OCI-M1 (cell line): Measurements from ENCODE around the gene MCUR1.
A peak's percentile ranks its signal among the peaks of the same experiment; 100 is the strongest.
"Not testable (repeated sequence)": the region's sequence is repeated elsewhere in the genome, so short reads cannot be mapped to it uniquely, and the experiment has no call there.

Experiments
- DNase-seq: peaks from one replicate; lab custom pipeline; 2025; lab: John Stamatoyannopoulos, UW

MCUR1 gene

GRCh38 chr6:13828656-13829301, 14.4 kb upstream of the MCUR1 start:
- DNase-seq = peak; percentile 65

GRCh38 chr6:13827032-13827431, 12.7 kb upstream of the MCUR1 start:
- DNase-seq = peak; percentile 42

- no peak for DNase-seq
Observed at GRCh38 chr6:13825871-13826270, 11.5 kb upstream of the MCUR1 start.

- no peak for DNase-seq
Observed at GRCh38 chr6:13818341-13818740, 4.0 kb upstream of the MCUR1 start.

GRCh38 chr6:13814938-13815575, 700 bp upstream of the MCUR1 start:
- DNase-seq = peak; percentile 82

- peak; percentile 86 for DNase-seq
Observed at GRCh38 chr6:13813621-13814175, 659 bp downstream of the MCUR1 start.

GRCh38 chr6:13813026-13813425, 1.3 kb downstream of the MCUR1 start:
- no peak for DNase-seq

DNA sequence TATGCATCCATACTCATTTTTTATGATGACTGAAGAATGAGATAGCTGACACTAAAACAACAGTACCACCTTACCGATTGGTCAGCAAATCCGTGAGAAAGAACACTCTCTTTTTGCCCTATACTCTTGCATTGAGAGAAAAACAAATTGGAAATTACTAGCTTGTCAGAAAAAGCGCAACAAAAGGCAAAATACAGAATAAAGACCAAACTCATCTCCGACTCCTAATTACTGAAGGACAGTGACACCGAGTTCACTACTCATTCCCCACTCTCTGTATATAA, 2.1 kb downstream of the MCUR1 start:
- DNase-seq = no peak

DNA sequence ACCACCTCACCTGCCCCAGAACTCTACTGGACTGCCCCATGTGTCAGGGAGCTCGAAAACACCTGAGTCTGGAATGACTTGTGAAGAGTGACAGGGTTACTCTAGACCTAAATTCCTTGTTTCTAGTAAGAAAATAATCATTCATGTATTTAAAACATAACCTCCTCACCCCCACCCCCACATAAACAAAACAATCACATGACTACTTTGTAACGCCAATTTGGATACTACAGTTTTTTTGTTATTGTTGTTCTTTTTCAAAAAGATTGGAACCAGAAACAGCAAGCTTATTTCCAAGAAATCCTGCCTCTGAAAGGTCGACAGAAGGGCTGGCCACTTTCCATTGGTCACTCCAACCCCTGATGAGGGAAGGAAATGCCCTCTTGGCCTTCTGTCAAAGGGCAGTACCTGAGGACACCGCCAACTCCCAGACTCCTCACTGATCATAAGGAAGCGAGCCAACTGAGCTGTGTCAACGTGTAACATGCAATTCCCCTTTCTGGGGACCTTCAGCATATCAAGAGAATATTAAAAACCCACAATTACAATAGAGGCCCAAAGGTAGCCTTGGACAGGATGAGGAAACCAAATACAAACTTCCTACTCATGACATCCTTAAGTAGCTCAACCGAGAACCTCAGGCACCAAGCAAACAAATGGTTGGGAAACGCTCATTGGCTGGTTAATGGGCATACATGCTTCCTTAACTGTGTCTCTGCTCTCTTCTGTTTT, 2.6 kb downstream of the MCUR1 start:
- no peak for DNase-seq

DNA sequence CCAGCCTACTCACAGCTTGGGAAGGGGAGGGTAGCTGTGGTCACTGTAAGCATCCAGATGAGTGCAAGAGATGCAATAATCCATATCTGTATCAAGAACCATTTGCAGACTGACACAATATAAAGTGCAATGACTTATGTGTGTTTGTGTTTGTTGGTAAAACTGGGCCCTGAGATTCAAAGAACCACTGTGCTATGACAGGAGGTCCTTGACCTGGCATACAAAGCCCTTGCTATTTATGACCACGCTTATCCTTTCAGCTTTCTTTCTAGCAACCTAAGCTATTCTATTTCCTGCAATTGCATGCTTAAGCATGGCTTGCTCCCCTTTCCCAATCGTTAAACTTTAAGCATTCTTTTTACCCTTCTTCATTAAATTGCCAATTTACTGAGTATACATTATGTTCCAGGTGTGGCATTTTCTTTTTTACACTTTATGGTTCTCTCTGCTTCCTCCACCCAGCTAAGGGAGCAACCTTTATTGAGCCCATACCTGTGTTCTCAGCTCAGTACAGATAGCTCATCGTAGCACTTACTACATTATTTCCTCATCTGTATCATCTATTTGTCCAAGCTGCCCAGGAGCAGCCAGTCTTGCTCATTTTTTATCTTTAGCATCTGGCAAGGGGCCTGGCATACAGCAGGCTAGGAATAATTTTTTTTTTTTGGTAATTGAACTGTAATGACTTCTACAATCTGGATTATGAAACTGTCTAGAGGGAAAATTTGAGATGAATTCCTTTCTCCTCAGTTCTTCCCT, 3.5 kb downstream of the MCUR1 start:
- no peak for DNase-seq

DNA sequence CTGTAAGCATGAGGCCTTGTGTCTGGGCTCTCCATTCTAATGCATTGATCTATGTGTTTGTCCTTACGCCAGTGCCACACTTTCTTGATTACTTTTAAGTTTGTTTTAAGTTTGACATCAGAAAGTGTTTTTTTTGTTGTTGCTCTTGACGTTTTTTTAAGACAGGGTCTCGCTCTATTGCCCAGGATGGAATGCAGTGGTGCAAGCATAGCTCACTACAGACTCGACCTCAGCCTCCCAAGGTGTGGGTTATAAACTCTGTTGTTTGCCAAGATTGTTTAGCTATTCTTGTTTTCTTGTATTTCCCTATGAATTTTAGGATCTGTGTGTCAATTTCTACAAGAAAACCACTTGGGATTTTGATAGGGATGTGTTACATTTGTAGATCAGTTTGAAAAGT, 5.6 kb downstream of the MCUR1 start:
- no peak for DNase-seq

GRCh38 chr6:13807696-13808095, 6.7 kb downstream of the MCUR1 start:
- no peak for DNase-seq

GRCh38 chr6:13803581-13803980, 10.8 kb downstream of the MCUR1 start:
- no peak for DNase-seq

DNA sequence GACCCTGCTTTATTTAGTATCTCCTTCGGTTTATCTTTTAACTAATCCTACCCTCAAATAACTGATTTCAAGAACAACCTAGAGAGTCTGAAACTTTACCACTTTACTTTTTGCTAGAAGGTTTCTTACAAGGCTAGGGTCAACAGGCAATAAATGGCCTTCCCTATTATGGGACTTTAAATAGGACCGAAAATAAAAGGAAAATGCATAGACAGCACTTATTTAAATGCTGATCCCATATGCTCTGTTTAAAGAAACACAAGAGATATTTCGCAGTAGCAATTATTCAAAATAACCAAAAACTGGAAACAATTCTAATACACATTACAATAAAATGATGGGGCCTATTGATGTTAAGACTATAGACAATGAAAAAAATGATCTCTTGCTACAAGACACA, 13.7 kb downstream of the MCUR1 start:
- DNase-seq = no peak

DNA sequence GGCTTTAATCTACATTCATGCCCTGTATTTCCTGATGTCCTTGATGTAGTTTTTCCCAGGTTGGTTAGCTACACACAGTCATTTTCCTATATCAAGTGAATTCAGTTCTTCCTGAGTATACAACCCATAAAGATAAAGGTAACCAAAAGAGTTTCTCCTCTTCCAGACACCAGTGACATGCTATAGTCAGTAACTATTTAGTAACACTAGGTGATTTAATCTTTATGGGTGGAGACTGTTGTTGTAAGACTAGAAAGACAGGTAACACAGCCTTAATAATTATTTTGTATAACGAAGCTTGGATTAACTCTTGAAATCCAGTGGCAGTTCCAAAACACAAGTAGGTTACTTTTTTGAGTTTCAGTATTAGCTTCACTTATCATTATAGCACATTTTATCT, 17.6 kb downstream of the MCUR1 start:
- DNase-seq = no peak

GRCh38 chr6:13795041-13795750, 19.2 kb downstream of the MCUR1 start:
- DNase-seq = peak; percentile 92

GRCh38 chr6:13794184-13794583, 20.2 kb downstream of the MCUR1 start:
- DNase-seq = no peak

DNA sequence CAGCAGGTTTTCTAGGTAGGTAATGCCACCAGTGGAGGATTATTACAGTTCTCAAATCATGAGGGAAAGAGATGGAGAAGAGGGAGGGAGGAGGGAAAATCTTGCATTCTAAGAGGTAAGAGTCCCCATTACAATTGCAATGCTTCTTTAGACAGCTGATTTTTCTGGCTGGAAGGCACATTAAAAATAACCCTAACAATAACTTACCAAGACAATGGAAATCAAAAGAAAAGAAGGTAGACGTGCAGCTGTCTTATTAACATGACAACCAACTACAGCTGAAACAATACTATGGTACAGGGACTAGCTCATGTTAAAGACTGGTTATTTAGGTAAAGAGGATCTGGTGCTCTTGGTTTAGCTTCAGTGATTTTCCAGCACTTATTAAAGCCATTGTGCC, 24.6 kb downstream of the MCUR1 start:
- DNase-seq = no peak

DNA sequence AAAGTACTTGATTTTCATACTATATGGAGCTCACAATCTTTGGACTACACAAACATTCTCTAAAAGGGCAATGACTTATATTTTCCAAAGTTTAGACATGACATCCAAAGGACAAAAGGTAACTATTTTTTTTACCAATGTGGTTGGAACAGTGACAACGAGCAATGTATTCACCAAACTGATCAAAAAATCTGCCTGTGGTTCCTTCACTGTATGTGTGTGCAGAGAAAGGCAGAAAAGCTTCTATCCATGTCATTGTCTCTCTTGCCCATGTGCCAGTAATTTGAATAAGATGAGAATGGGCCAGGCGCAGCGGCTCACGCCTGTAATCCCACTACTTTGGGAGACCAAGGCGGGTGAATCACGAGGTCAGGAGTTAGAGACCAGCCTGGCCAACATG, 25.5 kb downstream of the MCUR1 start:
- DNase-seq = no peak

DNA sequence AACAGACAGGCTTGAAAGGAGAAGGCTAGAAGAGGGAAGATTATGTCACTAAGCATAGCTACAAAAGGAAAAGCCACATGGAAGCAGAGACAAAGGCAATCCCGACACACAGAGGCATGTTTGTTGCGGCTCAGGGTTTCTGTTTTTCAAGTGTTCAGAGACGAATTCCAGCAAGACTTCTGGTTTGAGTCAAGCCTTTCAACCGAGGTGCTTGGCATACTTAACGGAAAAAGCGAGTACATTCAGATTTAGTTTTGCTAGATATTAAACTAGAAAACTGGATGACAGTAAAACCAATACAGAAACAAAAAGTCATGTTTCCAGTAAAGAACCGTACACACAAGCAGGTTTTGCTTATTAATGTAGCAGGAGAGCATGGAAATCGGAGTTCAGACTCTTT, 27.2 kb downstream of the MCUR1 start:
- no peak for DNase-seq

- not testable (repeated sequence) for DNase-seq
Observed at GRCh38 chr6:13780162-13780561, 34.2 kb downstream of the MCUR1 start.

DNA sequence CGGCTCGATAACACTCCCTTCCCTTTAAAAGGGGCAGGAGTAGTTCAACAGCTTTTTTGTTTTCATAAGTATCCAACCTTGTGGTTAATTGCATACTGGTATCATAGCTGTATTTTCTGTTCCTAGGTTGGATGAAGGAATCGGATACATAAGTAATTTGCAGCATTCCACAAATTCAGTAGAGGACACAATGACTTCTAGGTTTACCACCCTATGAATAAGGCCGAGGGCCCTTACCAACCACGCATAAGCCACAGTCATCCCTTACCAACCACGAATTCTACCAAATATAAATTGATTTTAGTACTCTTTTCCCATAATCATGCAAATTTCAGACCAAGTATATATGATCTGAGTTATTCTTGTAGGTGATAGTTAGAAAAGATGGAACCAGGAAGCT, 36.3 kb downstream of the MCUR1 start:
- DNase-seq = no peak
